SK-N-MC (cell line): ENCODE data around the gene UBE2V1.

Experiments used
- EZH2 ChIP-seq: fragments of 200-600 bp; sonication (generic); IDR thresholded peaks from one replicate; pipeline ENCODE4 v1.6.1; 2017; ENCODE audit warnings: antibody characterized with exemption
- POLR2AphosphoS5 ChIP-seq: IDR thresholded peaks from 2 replicates; pipeline ENCODE4 v1.6.1; 2012; ENCODE audit warnings: mild to moderate bottlenecking, low read depth, low read length, borderline replicate concordance

DNA sequence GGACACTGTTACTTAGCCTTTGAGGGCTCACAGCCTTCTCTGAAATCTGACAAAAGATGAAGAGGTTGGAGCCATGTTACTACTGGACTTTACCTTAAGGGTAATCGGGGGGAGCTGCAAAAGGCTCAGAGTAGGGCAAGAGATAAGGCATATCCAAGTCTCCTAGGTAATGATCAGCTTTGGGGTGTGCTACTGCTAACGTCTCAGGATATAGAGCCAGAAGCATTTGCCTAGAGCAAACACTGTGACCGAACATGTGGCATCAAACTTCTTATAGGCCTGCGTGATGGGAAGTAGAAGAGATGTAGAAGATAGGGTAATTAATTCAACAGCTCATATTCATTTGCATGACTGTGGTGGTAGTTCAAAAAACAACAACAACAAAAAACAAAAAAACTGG, 11.1 kb downstream of the UBE2V1 start:
- no peak for TF ChIP-seq POLR2AphosphoS5
- TF ChIP-seq EZH2, result no peak
